GM23338 (cell line): ENCODE data around the gene MOB3C. TPM values are rescaled to one million over a fixed set of nuclear protein-coding genes. Genes with fewer than 3 reads are reported as not detected.

ENCODE experiments used
- ATAC-seq: fragments of 200-7000 bp; cut with Tn5 transposase; 3 replicates; pipeline ENCODE4 v1.9.1; 2020
- DNase-seq: peaks from one replicate; pipeline ENCODE4 v3.0.0-alpha.2; 2015; ENCODE audit warnings: low spot score
- H2AFZ ChIP-seq: fragments of 200-600 bp; sonication (generic); 2 replicates; pipeline ENCODE4 v1.8.0; 2016; ENCODE audit warnings: antibody characterized with exemption, mild to moderate bottlenecking, moderate library complexity
- H3F3A ChIP-seq: fragments of 200-600 bp; sonication (generic); replicated peaks from 2 replicates; pipeline ENCODE4 v1.8.0; 2017; ENCODE audit warnings: antibody characterized with exemption, mixed run types, low read depth
- H3K27ac ChIP-seq: fragments of 200-600 bp; sonication (generic); 2 replicates; pipeline ENCODE4 v1.6.1; 2016; ENCODE audit warnings: low read depth
- H3K27me3 ChIP-seq: fragments of 200-600 bp; sonication (generic); 2 replicates; pipeline ENCODE4 v1.8.0; 2016; ENCODE audit warnings: mild to moderate bottlenecking, mixed run types, moderate library complexity; ENCODE audit not compliant: insufficient read depth
- H3K36me3 ChIP-seq: fragments of 200-600 bp; sonication (generic); 2 replicates; pipeline ENCODE4 v1.8.0; 2016; ENCODE audit warnings: mild to moderate bottlenecking; ENCODE audit not compliant: insufficient read depth
- H3K4me1 ChIP-seq: fragments of 200-600 bp; sonication (generic); 2 replicates; pipeline ENCODE4 v1.8.0; 2016; ENCODE audit warnings: mild to moderate bottlenecking, moderate library complexity; ENCODE audit not compliant: insufficient read depth
- H3K4me2 ChIP-seq: fragments of 200-600 bp; sonication (generic); 2 replicates; pipeline ENCODE4 v1.7.1; 2017; ENCODE audit warnings: mixed run types
- H3K4me3 ChIP-seq: fragments of 200-600 bp; sonication (generic); 2 replicates; pipeline ENCODE4 v1.6.1; 2016; ENCODE audit warnings: mixed run types
- H3K79me2 ChIP-seq: fragments of 200-600 bp; sonication (generic); replicated peaks from 2 replicates; pipeline ENCODE4 v1.8.0; 2017; ENCODE audit warnings: mild to moderate bottlenecking; ENCODE audit not compliant: insufficient read depth
- H3K9me2 ChIP-seq: fragments of 200-600 bp; sonication (generic); 2 replicates; pipeline ENCODE4 v1.8.0; 2017; ENCODE audit not compliant: insufficient read depth
- H4K20me1 ChIP-seq: fragments of 200-600 bp; sonication (generic); replicated peaks from 2 replicates; pipeline ENCODE4 v1.8.0; 2017; ENCODE audit warnings: mild to moderate bottlenecking; ENCODE audit not compliant: insufficient read depth
- H3K27ac Mint-ChIP-seq: 2 replicates; pipeline ENCODE4 v1.8.0; 2020; ENCODE audit warnings: inconsistent platforms, mild to moderate bottlenecking, moderate library complexity, mixed read lengths
- H3K27me3 Mint-ChIP-seq: 3 replicates; pipeline ENCODE4 v1.8.0; 2022; ENCODE audit warnings: low read depth, mild to moderate bottlenecking, moderate library complexity, mixed read lengths, inconsistent platforms; ENCODE audit not compliant: insufficient read depth, poor library complexity
- H3K36me3 Mint-ChIP-seq: 3 replicates; pipeline ENCODE4 v1.8.0; 2021; ENCODE audit warnings: low read depth, mild to moderate bottlenecking, inconsistent platforms, moderate library complexity, mixed read lengths
- H3K4me1 Mint-ChIP-seq: 3 replicates; pipeline ENCODE4 v1.8.0; 2020; ENCODE audit warnings: mild to moderate bottlenecking, inconsistent platforms, mixed read lengths
- H3K4me3 Mint-ChIP-seq: 3 replicates; pipeline ENCODE4 v1.8.0; 2021; ENCODE audit warnings: moderate library complexity, mild to moderate bottlenecking, inconsistent platforms, mixed read lengths
- H3K9me3 Mint-ChIP-seq: 3 replicates; pipeline ENCODE4 v1.8.0; 2020; ENCODE audit warnings: moderate library complexity, mild to moderate bottlenecking, inconsistent platforms, mixed read lengths
- CREB1 ChIP-seq: fragments of 250-450 bp; sonication (Bioruptor Pico); IDR thresholded peaks from 2 replicates; pipeline ENCODE4 v1.5.0; 2020; ENCODE audit warnings: low read depth, mild to moderate bottlenecking, moderate library complexity
- EZH2phosphoT487 ChIP-seq: fragments of 200-600 bp; sonication (generic); IDR thresholded peaks from one replicate; pipeline ENCODE4 v1.8.1; 2018; ENCODE audit warnings: antibody characterized with exemption; ENCODE audit not compliant: unreplicated experiment
- NANOG ChIP-seq: IDR thresholded peaks from 2 replicates; pipeline ENCODE4 v1.6.1; 2016; ENCODE audit warnings: antibody characterized with exemption, borderline replicate concordance
- POLR2AphosphoS5 ChIP-seq: IDR thresholded peaks from 2 replicates; pipeline ENCODE4 v1.6.1; 2016; ENCODE audit warnings: antibody characterized with exemption, low read depth
- ZNF114 ChIP-seq: fragments of 250-450 bp; sonication (Bioruptor Pico); IDR thresholded peaks from 2 replicates; pipeline ENCODE4 v1.5.0; 2020; ENCODE audit warnings: mild to moderate bottlenecking, moderate library complexity
- polyA plus RNA-seq: library from polyadenylated mRNA; unstranded; fragments of >200 nt; fragmentation: Nextera tagmentation; extraction: Ambion mirVana; gene quantifications from 2 replicates; pipeline ENCODE4 v1.2.1, GENCODE V29; 2016
- total RNA-seq: library from RNA; depleted of rRNA; stranded (reverse); fragments of >200 nt; shearing (Covaris generic); gene quantifications from 2 replicates; pipeline ENCODE4 v1.2.3, GENCODE V29; 2014
- TF ChIP-seq, protein P1 (sequence below): fragments of 250-450 bp; sonication (Bioruptor Pico); IDR thresholded peaks from 2 replicates; pipeline ENCODE4 v1.5.0; 2020; ENCODE audit warnings: mild to moderate bottlenecking, moderate library complexity
- TF ChIP-seq, protein P2 (sequence below): IDR thresholded peaks from 2 replicates; pipeline ENCODE4 v1.6.1; 2016; ENCODE audit warnings: antibody characterized with exemption
- TF ChIP-seq, protein P3 (sequence below), 2 experiments: fragments of 200-600 bp in 1 of 2; sonication (generic) in 1 of 2; conservative IDR thresholded peaks; 2 replicates each; pipeline versions ENCODE4 v1.5.1 to v1.6.1; 2016 to 2017; ENCODE audit warnings: antibody characterized with exemption in 2 of 2, low read depth in 2 of 2, mild to moderate bottlenecking in 2 of 2, moderate library complexity in 1 of 2

The MOB3C gene
- total and polyA plus RNA-seq, 2 experiments from 2014 or later: 1.1 to 6.2 TPM

DNA sequence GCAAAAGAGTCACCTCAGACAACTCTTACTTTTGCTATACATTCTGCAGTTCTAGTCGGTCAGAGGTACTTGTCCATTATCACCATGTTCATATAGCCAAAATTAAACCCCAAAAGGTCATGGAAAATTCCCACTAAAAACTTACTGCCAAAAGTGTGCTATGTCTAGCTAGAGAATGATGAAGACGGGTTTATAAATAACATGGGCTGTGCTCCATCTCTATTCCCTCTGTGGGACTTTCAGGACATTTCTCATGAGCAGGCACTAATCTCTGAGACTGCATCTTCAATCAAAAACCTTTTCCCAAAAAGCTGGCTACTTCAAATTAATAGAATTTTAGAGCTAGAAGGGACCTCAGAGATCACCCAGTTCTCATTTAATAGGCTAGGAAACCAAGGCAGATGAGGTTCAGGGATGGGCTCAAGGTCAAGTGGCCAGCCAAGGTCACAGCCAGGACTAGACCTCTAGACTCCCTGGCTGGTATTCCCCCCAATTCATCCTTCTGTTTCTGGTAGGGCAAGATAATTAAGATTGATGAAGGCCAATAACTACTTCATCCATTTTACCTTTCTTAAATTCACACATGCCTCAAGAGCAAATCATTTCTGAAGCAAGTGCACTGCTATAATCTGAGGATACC, 21.0 kb upstream of the MOB3C start (continued):
- TF ChIP-seq, protein P1, sequence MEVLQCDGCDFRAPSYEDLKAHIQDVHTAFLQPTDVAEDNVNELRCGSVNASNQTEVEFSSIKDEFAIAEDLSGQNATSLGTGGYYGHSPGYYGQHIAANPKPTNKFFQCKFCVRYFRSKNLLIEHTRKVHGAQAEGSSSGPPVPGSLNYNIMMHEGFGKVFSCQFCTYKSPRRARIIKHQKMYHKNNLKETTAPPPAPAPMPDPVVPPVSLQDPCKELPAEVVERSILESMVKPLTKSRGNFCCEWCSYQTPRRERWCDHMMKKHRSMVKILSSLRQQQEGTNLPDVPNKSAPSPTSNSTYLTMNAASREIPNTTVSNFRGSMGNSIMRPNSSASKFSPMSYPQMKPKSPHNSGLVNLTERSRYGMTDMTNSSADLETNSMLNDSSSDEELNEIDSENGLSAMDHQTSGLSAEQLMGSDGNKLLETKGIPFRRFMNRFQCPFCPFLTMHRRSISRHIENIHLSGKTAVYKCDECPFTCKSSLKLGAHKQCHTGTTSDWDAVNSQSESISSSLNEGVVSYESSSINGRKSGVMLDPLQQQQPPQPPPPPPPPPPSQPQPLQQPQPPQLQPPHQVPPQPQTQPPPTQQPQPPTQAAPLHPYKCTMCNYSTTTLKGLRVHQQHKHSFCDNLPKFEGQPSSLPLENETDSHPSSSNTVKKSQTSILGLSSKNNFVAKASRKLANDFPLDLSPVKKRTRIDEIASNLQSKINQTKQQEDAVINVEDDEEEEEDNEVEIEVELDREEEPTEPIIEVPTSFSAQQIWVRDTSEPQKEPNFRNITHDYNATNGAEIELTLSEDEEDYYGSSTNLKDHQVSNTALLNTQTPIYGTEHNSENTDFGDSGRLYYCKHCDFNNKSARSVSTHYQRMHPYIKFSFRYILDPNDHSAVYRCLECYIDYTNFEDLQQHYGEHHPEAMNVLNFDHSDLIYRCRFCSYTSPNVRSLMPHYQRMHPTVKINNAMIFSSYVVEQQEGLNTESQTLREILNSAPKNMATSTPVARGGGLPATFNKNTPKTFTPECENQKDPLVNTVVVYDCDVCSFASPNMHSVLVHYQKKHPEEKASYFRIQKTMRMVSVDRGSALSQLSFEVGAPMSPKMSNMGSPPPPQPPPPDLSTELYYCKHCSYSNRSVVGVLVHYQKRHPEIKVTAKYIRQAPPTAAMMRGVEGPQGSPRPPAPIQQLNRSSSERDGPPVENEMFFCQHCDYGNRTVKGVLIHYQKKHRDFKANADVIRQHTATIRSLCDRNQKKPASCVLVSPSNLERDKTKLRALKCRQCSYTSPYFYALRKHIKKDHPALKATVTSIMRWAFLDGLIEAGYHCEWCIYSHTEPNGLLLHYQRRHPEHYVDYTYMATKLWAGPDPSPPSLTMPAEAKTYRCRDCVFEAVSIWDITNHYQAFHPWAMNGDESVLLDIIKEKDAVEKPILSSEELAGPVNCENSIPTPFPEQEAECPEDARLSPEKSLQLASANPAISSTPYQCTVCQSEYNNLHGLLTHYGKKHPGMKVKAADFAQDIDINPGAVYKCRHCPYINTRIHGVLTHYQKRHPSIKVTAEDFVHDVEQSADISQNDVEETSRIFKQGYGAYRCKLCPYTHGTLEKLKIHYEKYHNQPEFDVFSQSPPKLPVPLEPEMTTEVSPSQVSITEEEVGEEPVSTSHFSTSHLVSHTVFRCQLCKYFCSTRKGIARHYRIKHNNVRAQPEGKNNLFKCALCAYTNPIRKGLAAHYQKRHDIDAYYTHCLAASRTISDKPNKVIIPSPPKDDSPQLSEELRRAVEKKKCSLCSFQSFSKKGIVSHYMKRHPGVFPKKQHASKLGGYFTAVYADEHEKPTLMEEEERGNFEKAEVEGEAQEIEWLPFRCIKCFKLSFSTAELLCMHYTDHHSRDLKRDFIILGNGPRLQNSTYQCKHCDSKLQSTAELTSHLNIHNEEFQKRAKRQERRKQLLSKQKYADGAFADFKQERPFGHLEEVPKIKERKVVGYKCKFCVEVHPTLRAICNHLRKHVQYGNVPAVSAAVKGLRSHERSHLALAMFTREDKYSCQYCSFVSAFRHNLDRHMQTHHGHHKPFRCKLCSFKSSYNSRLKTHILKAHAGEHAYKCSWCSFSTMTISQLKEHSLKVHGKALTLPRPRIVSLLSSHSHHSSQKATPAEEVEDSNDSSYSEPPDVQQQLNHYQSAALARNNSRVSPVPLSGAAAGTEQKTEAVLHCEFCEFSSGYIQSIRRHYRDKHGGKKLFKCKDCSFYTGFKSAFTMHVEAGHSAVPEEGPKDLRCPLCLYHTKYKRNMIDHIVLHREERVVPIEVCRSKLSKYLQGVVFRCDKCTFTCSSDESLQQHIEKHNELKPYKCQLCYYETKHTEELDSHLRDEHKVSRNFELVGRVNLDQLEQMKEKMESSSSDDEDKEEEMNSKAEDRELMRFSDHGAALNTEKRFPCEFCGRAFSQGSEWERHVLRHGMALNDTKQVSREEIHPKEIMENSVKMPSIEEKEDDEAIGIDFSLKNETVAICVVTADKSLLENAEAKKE: no peak
- TF ChIP-seq, protein P2, sequence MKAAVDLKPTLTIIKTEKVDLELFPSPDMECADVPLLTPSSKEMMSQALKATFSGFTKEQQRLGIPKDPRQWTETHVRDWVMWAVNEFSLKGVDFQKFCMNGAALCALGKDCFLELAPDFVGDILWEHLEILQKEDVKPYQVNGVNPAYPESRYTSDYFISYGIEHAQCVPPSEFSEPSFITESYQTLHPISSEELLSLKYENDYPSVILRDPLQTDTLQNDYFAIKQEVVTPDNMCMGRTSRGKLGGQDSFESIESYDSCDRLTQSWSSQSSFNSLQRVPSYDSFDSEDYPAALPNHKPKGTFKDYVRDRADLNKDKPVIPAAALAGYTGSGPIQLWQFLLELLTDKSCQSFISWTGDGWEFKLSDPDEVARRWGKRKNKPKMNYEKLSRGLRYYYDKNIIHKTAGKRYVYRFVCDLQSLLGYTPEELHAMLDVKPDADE: no peak
- no peak for TF ChIP-seq ZNF114 (CRISPR knock-in tag)
- no peak for TF ChIP-seq CREB1

DNA sequence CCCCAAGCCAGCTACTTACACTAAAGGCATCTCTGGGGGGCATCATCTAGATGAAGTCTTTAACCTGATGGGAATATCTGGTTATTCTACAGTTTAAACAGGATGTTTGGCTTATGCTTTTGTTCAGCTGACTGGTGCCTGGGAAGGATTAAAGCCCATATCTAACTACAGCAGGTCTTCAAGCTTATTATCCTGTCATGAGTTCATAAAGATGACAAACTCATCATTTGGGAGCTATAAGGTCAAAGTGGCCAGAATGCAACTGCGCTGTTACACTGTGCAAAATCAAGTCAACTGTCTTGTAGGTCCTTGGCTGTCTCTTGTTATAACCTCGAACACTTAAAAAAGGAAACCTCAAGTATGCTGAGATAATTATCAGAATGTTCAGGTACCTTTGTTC, 18.6 kb upstream of the MOB3C start:
- no peaks in the 10 kb centered on the region for H3K4me1 Mint-ChIP-seq
- Histone ChIP-seq H3K27me3 (no peaks in the 10 kb centered on the region), H3K79me2 (no peaks in the 10 kb centered on the region), H3F3A (no peaks in the 10 kb centered on the region), H3K4me1 (no peaks in the 10 kb centered on the region), H3K36me3 (no peaks in the 10 kb centered on the region; the same call in 1 of the 2 replicates), H4K20me1 (no peaks in the 10 kb centered on the region; the same call in 1 of the 2 replicates), H3K27ac (no peak overlapping the region), H3K4me3 (no peak overlapping the region), H3K4me2 (no peak overlapping the region), H2AFZ (no peak overlapping the region), H3K9me2 (no peaks in the 10 kb centered on the region)
- no peak for DNase-seq
- H3K9me3 Mint-ChIP-seq: no peaks in the 10 kb centered on the region
- H3K27me3 Mint-ChIP-seq: no peaks in the 10 kb centered on the region
- TF ChIP-seq EZH2phosphoT487 (no peak), POLR2AphosphoS5 (no peak), NANOG (no peak)
- TF ChIP-seq, protein P3, sequence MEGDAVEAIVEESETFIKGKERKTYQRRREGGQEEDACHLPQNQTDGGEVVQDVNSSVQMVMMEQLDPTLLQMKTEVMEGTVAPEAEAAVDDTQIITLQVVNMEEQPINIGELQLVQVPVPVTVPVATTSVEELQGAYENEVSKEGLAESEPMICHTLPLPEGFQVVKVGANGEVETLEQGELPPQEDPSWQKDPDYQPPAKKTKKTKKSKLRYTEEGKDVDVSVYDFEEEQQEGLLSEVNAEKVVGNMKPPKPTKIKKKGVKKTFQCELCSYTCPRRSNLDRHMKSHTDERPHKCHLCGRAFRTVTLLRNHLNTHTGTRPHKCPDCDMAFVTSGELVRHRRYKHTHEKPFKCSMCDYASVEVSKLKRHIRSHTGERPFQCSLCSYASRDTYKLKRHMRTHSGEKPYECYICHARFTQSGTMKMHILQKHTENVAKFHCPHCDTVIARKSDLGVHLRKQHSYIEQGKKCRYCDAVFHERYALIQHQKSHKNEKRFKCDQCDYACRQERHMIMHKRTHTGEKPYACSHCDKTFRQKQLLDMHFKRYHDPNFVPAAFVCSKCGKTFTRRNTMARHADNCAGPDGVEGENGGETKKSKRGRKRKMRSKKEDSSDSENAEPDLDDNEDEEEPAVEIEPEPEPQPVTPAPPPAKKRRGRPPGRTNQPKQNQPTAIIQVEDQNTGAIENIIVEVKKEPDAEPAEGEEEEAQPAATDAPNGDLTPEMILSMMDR (conservative IDR thresholded peaks at IDR 0.05; ENCODE audit: low read depth in 2 of 2): no peak
- H3K4me3 Mint-ChIP-seq: no peak overlapping the region
- H3K27ac Mint-ChIP-seq: no peak overlapping the region
- H3K36me3 Mint-ChIP-seq: peaks cover 15% of the 10 kb centered on the region
- no peak for ATAC-seq
